KOPT-K1 (cell line): ENCODE data around the gene TLE5.

Experiments
- H3K27ac ChIP-seq: fragments of 200-600 bp; sonication (generic); 2 replicates; pipeline ENCODE4 v1.5.1; 2016; ENCODE audit warnings: antibody characterized with exemption, mild to moderate bottlenecking, low read depth, low read length; ENCODE audit not compliant: poor library complexity, severe bottlenecking
- H3K36me3 ChIP-seq: fragments of 200-600 bp; sonication (generic); 2 replicates; pipeline ENCODE4 v1.5.1; 2017; ENCODE audit warnings: antibody characterized with exemption, mild to moderate bottlenecking, low read length, moderate library complexity; ENCODE audit not compliant: insufficient read depth
- H3K9me3 ChIP-seq: fragments of 200-600 bp; sonication (generic); 2 replicates; pipeline ENCODE4 v1.5.1; 2017; ENCODE audit warnings: antibody characterized with exemption, low read length, mild to moderate bottlenecking; ENCODE audit not compliant: insufficient read depth, poor library complexity, severe bottlenecking

The TLE5 gene

DNA sequence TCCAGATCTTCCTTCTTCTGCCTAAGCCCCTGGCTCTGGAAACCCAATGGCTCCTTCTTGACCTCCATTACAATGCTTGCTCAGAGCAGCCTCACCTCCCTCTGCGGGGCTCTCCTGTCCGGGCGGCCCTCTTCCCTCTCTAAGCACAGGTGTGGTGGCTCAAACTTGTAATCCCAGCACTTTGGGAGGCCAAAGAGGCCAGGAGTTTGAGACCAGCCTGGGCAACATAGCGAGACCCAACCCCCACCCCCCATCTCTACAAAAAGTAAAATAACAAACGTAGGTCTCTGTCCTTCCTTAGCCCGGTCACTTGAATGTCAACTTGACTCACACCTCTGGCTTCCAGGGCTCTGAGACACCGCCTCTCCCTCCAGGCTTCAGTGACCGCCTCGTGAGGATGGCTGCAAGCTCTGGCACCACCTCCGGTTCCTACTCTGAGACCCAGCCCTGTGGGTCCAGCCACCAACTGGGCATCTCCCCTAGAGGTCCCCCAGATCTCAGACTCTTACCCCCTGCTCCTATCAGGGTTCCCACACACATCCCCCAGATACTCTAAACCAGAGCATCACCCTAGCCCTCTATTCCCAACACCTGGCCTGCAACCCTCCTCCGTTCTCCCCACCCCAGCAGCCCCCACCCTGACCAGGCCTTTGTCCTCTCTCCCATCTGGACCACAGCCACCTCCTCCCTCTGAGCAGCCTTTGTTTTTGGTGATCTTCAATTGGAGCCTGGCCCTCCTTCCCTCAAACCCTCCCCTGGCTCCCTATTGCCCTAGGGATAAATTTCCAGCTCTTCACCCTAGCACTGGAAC lies 28.5 kb downstream of the TLE5 start:
- H3K36me3 ChIP-seq = no peaks in the 10 kb centered on the region
- H3K27ac ChIP-seq = no peak overlapping the region
- no peaks in the 10 kb centered on the region for H3K9me3 ChIP-seq

DNA sequence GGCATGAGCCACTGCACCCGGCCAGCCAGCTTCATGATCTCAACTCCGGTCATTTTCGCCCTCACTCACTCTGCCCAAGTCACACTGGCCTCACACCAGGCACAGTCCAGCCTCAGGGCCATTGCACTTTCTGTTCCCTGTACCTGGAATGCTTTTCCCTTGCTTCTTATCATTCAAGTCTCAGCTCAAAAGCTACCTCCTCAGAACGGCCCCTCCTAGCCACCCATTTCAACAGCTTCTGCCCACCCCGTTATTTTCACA lies 30.8 kb downstream of the TLE5 start:
- no peaks in the 10 kb centered on the region for H3K9me3 ChIP-seq
- no peaks in the 10 kb centered on the region for H3K36me3 ChIP-seq
- H3K27ac ChIP-seq = no peak overlapping the region

DNA sequence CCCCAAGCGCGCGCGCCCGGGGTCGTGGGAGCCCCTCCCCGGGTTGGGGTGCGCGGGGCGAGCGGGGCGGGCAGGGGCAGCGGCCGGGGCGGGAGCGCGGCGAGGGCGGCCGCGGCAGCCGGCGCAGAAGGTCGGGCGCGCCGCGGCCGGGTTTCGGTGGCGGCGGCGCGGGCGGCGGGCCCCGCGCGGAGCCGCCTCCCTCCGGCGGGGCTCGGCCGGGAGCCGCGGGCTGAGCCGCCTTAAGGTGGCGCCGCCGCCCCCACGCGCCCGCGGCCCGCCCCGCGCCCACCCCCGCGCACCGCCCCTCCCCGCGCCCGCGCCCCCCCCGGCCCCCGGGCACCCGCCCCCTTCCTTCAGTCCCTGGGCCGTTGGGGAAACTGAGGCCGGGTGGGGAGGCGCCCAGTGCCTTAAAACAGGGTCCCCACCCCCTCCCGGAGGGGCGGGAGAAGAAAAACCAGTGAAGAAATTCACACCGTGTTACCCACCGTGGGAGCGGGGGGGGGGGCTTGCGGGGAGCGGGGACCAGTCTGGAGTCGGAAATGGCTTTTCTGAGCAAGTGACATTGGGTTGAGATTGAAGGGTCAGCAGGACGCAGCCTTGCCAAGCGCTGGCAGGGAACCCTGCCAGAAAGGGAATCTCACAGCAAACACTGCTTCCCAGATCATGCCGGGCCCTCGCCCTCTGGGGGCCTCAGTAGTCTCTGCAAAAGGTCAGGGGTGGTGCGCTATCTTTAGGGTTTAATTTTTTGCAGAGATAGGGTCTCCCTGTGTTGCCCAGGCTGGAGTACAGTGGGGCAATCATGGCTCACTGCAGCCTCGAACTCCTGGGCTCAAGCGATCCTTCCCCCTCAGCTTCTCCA lies 33.0 kb downstream of the TLE5 start, which contains the start of gene TLE2:
TLE2 (minus strand) TSS at position 216 of the 859 bp plus-strand sequence. CDS start 376 bp downstream, outside the sequence.
- H3K9me3 ChIP-seq = no peaks in the 10 kb centered on the region
- H3K27ac ChIP-seq = no peak within 1 kb of the TSS

DNA sequence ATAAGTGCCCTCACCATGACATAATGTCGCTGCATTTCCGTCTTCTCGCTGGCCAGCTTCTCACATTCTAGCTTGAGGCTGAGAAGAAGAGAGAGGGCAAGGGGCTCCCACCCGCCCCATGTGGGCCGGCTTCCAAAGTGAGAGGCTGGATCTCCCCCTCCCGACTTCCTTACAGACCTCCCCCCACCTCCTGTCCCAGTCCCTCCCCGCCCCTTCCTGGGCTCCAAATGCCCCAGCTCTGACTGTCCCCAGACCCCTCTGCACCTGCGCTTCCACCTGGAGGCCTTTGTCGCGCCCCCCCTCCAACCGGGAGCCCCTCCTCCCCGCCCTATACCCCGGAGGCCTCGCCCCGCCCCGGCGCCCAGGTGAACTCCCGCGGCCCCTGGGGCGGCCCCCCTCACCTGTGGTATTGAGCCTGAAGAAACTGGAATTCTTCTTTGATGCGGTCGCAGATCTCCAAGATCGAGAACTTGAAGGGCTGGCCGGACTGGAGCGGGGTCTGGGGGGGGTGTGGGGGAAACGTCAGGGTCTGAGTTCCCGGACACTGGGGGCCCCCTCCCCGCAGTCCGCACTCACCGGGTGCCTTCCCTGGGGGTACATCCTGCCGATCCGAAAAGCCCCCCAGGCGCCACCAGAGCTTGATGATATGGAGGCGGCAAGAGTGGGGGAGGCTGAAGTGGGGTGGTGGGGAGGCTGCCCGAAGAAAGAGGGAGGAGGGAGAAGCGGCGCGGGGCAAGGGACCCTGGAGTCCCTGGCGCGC lies 33.8 kb downstream of the TLE5 start:
- no peaks in the 10 kb centered on the region for H3K9me3 ChIP-seq
- H3K36me3 ChIP-seq = no peaks in the 10 kb centered on the region
- no peak overlapping the region for H3K27ac ChIP-seq

More for the DNA sequence above, 33.0 kb downstream of the TLE5 start, which contains the start of gene TLE2:
- H3K36me3 ChIP-seq = no peaks in the 10 kb centered on the region

DNA sequence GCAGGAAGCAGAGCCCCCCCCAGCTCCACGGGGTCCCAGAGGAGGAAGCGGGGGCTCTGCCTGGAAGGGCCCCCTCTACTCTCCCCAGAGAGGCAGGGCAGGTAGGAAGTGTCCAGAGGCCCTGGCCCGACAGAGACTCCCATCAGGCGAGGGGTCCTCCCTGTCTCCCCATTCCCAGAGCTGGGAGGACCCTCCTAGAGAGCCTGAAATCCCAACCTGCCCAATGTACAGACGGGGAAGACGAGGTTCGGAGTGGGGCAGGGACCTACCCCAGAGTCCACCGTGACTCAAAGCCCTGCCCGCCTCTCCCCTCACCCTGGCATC lies 34.4 kb downstream of the TLE5 start:
- Histone ChIP-seq H3K9me3 (no peaks in the 10 kb centered on the region), H3K36me3 (no peaks in the 10 kb centered on the region), H3K27ac (no peak overlapping the region)

DNA sequence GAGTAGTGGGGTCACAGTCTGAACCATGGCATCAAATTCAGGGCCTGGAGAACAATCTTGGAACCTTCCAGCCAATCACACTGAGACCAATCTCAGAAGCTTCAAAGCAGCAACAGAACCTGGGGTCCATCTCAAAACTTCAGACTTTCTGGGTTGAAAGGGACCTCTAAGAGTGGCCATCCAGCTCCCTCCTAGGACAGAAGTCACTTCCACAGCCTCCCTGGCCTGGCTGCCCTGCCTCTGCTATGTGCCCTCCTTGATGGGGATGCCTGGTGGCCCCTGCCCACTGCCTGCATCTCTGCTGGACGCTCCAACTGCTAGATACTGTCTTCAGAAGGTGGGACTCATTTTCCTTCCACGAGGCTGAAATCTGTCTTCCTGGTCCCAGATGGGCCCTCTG lies 35.0 kb downstream of the TLE5 start:
- Histone ChIP-seq H3K9me3 (no peaks in the 10 kb centered on the region), H3K27ac (no peak overlapping the region), H3K36me3 (no peaks in the 10 kb centered on the region)

DNA sequence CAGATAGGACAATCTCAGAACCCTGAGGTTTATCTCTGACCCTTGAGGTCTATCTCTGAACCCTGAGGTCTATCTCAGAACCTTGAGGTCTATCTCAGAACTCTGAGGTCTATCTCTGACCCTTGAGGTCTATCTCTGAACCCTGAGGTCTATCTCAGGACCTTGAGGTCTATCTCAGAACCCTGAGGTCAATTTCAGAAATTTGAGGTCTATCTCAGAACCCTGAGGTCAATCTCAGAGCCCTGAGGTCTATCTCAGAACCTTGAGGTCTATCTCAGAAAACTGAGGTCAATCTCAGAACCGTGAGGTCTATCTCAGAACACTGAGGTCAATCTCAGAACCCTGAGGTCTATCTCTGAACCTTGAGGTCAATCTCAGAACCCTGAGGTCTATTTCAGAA lies 35.5 kb downstream of the TLE5 start:
- Histone ChIP-seq H3K27ac (no peak overlapping the region), H3K36me3 (no peaks in the 10 kb centered on the region), H3K9me3 (no peaks in the 10 kb centered on the region)

DNA sequence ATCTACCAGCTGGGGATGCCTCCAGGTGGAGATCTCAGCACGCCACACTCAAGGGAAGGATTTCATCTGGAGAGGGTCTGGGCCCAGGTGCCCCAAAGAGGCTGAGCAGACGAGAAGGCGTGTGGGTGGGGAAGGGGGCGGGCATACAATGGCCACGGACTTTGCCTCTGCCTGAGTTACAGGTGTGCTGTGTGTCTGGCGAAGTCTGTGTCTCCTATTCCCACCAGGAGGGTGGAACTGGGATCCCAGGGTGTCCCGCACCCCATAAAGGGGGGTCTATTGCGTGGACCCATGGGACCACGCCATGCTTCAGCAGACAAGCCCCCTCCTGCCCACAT lies 36.8 kb downstream of the TLE5 start:
- Histone ChIP-seq H3K9me3 (no peaks in the 10 kb centered on the region), H3K27ac (no peak overlapping the region), H3K36me3 (no peaks in the 10 kb centered on the region)

DNA sequence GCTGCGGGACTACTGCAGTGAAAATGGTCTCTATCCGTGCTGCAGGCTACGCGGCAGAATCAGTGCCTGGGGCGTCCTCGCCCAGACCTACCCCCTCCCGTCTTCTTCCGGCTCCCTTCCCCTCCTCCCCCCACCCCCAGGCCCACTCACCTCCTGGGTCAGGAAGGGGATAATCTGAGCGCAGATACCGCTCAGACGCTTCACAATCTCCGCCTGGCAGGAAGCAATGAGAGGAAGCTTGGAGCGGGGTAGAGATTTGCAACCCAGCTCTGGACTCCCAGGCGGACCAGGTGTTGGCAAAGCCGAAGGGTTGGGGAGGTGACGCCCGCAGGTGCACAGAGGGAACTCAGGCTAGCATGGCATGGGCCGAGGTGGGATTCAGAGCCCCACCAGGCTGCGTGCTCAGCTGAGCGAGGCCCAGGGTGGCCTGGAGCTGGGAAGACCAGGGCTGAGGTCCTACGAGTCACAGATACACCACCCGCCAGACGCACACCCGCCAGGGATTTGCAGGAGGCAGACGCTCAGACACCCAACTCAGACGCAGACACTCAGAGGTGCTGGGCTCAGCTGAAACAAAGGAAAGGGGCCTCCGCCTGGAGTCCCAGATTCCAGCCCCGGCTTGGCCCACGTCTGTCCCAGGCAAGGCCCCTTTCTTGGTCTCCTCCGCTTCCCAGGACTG lies 37.3 kb downstream of the TLE5 start:
- Histone ChIP-seq H3K27ac (no peak overlapping the region), H3K9me3 (no peaks in the 10 kb centered on the region), H3K36me3 (no peaks in the 10 kb centered on the region)

DNA sequence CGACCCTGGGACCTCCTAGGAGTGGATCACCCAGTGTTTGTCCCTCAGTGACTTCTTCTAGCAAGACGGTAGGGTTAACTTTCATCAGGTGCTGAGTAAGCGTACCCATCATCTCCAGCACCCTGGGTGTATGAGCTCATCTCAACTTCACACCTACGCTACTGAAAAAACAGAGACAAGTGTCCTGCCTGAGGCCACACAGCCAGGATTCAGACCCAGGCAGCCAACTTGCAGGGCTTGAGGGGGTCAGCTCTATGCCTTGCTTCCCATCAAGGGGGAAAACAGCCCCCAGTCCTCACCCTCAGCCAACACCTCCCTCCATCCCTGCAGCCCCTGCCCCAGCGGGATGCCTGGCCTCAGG lies 37.8 kb downstream of the TLE5 start:
- no peaks in the 10 kb centered on the region for H3K36me3 ChIP-seq
- no peak overlapping the region for H3K27ac ChIP-seq
- no peaks in the 10 kb centered on the region for H3K9me3 ChIP-seq

DNA sequence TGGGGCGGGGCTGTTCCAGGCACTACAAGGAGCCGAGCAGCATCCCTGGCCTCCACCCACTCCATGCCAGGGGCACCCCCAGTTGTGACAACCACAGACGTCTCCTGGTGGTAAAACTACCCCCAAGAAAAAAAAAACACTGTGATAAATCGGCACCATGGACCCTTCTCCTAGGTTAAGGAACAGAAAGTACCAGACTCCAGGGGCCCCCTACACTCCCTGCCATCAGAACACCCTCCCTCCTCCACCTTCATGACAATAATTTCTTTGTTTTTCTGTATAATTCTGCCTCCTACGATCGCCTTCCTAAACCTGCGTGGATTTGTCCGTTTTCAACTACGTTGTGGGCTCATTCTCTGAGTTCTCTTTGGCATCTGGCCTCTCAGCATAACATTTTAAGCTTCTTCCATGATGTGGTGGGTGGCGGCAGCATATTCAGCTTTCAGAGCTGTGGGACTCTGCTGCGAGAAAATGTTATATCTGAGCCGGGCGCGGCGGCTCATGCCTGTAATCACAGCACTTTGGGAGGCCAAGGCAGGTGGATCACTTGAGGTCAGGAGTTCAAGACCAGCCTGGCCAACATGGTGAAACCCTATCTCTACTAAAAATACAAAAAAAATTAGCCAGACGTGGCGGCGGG lies 41.9 kb downstream of the TLE5 start:
- no peaks in the 10 kb centered on the region for H3K9me3 ChIP-seq
- no peak overlapping the region for H3K27ac ChIP-seq
- no peaks in the 10 kb centered on the region for H3K36me3 ChIP-seq

DNA sequence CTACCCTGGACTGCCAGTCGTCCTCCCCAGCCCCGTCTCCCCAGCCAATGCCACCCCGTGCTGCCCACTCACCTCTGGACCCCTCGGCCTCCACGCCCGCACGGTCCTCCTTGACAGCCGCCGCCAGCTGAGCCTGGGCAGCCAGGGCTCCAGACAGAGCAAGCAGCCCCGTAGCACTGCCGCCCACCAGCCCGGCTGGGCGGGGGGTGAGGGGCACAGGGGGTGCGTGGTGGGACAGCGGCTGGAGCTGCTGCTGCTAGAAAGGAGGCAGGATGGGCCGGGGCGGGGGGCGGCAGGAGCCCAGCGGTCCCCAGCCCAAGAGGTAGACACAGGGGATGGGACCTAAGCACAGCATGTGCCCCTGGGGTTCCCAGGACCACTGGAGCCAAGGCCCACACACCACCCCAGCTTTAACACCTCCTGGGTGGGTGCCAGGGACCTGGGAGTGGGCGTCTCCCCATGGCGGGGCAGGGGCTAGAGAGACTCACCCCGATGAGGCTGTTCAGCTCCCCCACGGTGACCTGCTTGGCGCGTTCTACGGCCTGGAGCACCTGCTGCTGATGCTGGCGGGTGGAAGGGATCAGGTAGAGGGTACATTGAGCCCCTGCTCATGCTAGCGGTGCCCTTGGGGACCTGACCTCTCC lies 43.0 kb downstream of the TLE5 start:
- Histone ChIP-seq H3K36me3 (no peaks in the 10 kb centered on the region), H3K9me3 (no peaks in the 10 kb centered on the region), H3K27ac (no peak overlapping the region)

DNA sequence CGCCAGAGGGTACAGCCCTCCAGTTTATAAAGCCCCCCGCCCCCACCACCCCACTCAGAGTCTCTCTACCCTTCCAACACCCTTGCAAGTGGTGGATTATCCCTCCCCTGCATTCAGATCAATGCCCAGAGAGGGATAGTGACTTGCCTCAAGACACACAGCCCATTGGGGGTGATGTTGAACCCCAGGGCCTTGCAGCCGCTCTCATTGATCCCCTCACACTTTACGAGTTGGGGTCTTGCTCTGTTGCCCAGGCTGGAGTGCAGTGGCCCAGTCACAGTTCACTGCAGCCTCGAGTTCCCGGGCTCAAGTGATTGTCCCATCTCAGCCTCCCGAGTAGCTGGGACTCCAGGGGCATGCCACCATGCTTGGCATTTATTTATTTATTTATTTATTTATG lies 44.4 kb downstream of the TLE5 start:
- Histone ChIP-seq H3K27ac (no peak overlapping the region), H3K9me3 (no peaks in the 10 kb centered on the region), H3K36me3 (no peaks in the 10 kb centered on the region)
